ENCODE measurements around the gene FAM78B.

The FAM78B gene

GRCh38 chr1:166079276-166079675 is 87.5 kb downstream of the FAM78B start:
- no peaks in the 10 kb centered on the region for H3K36me3 Mint-ChIP-seq
- no peak overlapping the region for H3K27ac Mint-ChIP-seq

GRCh38 chr1:166073489-166073888 is 93.3 kb downstream of the FAM78B start:
- Mint-ChIP-seq H3K4me3 (no peak overlapping the region), H3K4me1 (no peaks in the 10 kb centered on the region)

More at GRCh38 chr1:166079276-166079675, 87.5 kb downstream of the FAM78B start:
- no peak overlapping the region for H3K4me3 Mint-ChIP-seq
- no peaks in the 10 kb centered on the region for H3K27me3 Mint-ChIP-seq
- no peaks in the 10 kb centered on the region for H3K9me3 Mint-ChIP-seq
- peaks cover 11% of the 10 kb centered on the region for H3K4me1 Mint-ChIP-seq

DNA sequence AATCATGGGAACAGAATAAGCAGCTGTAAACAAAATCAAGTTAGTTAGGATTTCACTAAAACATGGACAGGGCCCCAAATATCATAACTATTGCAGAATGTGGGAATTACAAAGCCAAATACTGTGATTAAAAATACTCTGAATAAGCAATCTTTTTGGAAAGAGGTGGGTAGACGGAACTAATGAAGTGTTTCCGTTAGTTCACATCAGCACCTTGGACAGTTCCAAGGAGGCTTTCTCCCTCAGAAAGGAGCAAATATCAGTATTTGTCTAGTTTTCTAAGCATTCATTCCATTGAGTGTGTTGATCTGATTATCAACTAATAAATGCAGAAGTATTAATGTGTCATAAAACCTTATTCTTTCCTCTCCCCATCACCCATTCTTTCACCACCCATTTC is 97.4 kb downstream of the FAM78B start:
- no peak overlapping the region for H3K4me3 Mint-ChIP-seq
- H3K27me3 Mint-ChIP-seq: no peaks in the 10 kb centered on the region
- H3K9me3 Mint-ChIP-seq: peaks cover 4% of the 10 kb centered on the region
- H3K36me3 Mint-ChIP-seq: no peaks in the 10 kb centered on the region
- H3K4me1 Mint-ChIP-seq: no peaks in the 10 kb centered on the region
- no peak overlapping the region for H3K27ac Mint-ChIP-seq

More at GRCh38 chr1:166073489-166073888, 93.3 kb downstream of the FAM78B start:
- Mint-ChIP-seq H3K9me3 (peaks cover 4% of the 10 kb centered on the region), H3K27ac (no peak overlapping the region), H3K27me3 (no peaks in the 10 kb centered on the region), H3K36me3 (no peaks in the 10 kb centered on the region)

GRCh38 chr1:166066107-166066506 is 100.7 kb downstream of the FAM78B start:
- Mint-ChIP-seq H3K4me3 (no peak overlapping the region), H3K9me3 (peaks cover 4% of the 10 kb centered on the region), H3K4me1 (no peaks in the 10 kb centered on the region), H3K27me3 (no peaks in the 10 kb centered on the region), H3K27ac (no peak overlapping the region), H3K36me3 (no peaks in the 10 kb centered on the region)

- Mint-ChIP-seq H3K9me3 (peaks cover 4% of the 10 kb centered on the region), H3K4me1 (no peaks in the 10 kb centered on the region), H3K36me3 (no peaks in the 10 kb centered on the region), H3K27ac (no peak overlapping the region), H3K27me3 (no peaks in the 10 kb centered on the region), H3K4me3 (no peak overlapping the region)
These were observed 101.8 kb downstream of the FAM78B start for GRCh38 chr1:166064951-166065350.

DNA sequence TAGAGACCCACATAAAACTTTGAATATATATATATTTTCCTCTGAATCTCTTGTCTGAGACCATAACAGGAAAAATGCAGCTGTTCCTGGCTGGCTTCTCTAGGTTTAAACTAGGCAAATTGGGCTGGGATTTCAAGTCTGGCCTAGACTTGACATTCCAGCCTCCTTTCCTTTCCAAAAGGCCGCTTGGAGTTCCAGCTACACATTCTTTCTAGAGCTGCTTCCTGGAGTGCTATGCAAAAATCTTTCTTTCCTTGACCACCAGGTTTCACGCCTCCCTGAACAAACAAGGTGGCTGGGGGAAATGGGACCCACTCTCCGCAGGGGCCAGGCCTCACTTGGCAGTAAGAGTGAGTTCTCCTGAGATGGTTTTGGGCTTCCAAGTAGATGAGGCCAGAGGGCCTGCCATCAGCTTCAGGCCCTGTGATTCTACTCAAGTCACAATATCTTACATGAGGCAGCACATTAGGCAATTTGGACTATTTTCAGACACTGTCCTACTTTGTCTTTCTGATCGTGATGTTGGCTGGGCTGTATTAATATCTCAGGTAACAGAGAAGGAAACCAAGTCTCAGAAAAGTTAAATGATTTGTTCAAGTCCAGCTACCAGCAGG is 102.4 kb downstream of the FAM78B start:
- Mint-ChIP-seq H3K27me3 (peaks cover 2% of the 10 kb centered on the region), H3K9me3 (no peaks in the 10 kb centered on the region), H3K27ac (no peak overlapping the region), H3K36me3 (no peaks in the 10 kb centered on the region), H3K4me3 (no peak overlapping the region), H3K4me1 (no peaks in the 10 kb centered on the region)

DNA sequence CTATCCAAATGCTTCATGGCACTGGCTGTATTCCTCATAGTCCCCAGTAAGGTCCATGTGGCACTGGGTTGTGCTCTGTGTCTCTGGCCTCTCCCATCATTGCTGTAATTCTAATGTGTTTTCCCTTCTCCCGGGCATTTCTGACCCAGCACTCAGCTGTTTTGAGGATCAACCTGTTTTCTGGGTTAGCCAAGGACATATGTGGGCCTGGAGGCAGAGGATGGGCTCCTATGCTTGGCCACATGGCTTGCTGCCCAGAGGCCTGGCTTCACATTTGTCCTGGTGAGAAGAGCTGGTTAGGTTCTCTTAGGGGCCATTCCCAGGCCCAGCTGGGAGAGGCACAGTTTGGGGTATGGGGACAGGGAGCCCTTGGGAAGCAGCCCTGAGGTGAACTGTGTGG is 103.1 kb downstream of the FAM78B start:
- no peaks in the 10 kb centered on the region for H3K36me3 Mint-ChIP-seq
- H3K27me3 Mint-ChIP-seq: peaks cover 7% of the 10 kb centered on the region
- H3K9me3 Mint-ChIP-seq: no peaks in the 10 kb centered on the region
- no peaks in the 10 kb centered on the region for H3K4me1 Mint-ChIP-seq
- H3K4me3 Mint-ChIP-seq: no peak overlapping the region
- H3K27ac Mint-ChIP-seq: no peak overlapping the region

GRCh38 chr1:166062421-166063070 is 104.3 kb downstream of the FAM78B start:
- Mint-ChIP-seq H3K36me3 (no peaks in the 10 kb centered on the region), H3K4me1 (no peaks in the 10 kb centered on the region), H3K9me3 (no peaks in the 10 kb centered on the region), H3K27me3 (peaks cover 8% of the 10 kb centered on the region), H3K4me3 (no peak overlapping the region), H3K27ac (no peak overlapping the region)

DNA sequence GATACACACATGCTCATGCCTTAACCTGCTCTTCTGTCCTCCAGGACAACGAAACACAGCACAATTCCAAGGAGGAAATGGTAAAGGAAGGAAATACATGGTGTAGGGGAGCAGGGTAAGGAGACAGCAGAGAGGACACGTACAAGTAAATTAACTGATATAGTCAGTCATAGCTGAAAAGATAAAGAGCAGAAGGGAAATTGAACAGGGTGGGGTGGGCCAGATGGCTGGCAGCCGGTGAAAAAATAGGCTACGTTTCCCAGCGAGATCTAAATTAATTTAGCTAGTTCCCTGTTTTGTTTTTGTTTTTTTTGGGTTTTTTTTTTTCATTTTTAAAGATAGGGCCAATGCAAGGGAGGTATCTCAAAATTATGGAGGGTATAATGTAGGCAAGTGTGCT is 109.2 kb downstream of the FAM78B start:
- H3K36me3 Mint-ChIP-seq: no peaks in the 10 kb centered on the region
- no peaks in the 10 kb centered on the region for H3K4me1 Mint-ChIP-seq
- no peak overlapping the region for H3K4me3 Mint-ChIP-seq
- H3K27me3 Mint-ChIP-seq: peaks cover 17% of the 10 kb centered on the region
- H3K9me3 Mint-ChIP-seq: no peaks in the 10 kb centered on the region
- H3K27ac Mint-ChIP-seq: no peak overlapping the region

DNA sequence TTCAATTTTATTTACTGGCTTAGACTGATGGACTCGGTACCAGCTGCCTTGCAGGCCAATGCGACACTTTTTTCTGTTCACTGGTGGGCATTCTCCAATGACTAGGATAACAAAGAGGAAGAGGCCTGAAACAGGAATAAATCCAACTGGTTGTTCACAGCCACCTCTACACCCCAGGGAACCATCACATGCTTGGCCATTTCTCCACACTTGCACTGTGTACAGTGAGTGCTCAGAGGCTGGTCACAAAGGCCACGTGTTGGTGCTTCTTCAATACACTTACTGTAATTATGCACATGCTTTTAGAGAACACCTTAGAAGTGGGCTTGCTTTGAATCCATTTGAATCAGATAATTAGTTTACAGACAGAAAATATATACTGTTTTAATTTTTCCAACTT is 113.4 kb downstream of the FAM78B start:
- no peaks in the 10 kb centered on the region for H3K9me3 Mint-ChIP-seq
- no peaks in the 10 kb centered on the region for H3K4me1 Mint-ChIP-seq
- H3K27ac Mint-ChIP-seq: no peak overlapping the region
- H3K36me3 Mint-ChIP-seq: no peaks in the 10 kb centered on the region
- peaks cover 10% of the 10 kb centered on the region for H3K27me3 Mint-ChIP-seq
- H3K4me3 Mint-ChIP-seq: no peak overlapping the region

- H3K9me3 Mint-ChIP-seq: no peaks in the 10 kb centered on the region
- H3K27ac Mint-ChIP-seq: no peak overlapping the region
- H3K27me3 Mint-ChIP-seq: peaks cover 10% of the 10 kb centered on the region
- no peaks in the 10 kb centered on the region for H3K4me1 Mint-ChIP-seq
- H3K36me3 Mint-ChIP-seq: no peaks in the 10 kb centered on the region
- H3K4me3 Mint-ChIP-seq: no peak overlapping the region
These were observed 126.4 kb downstream of the FAM78B start for GRCh38 chr1:166040202-166040997.

GRCh38 chr1:166039436-166040201 is 127.2 kb downstream of the FAM78B start:
- Mint-ChIP-seq H3K4me3 (no peak overlapping the region), H3K27ac (no peak overlapping the region), H3K9me3 (no peaks in the 10 kb centered on the region), H3K36me3 (no peaks in the 10 kb centered on the region), H3K4me1 (no peaks in the 10 kb centered on the region), H3K27me3 (peaks cover 10% of the 10 kb centered on the region)

DNA sequence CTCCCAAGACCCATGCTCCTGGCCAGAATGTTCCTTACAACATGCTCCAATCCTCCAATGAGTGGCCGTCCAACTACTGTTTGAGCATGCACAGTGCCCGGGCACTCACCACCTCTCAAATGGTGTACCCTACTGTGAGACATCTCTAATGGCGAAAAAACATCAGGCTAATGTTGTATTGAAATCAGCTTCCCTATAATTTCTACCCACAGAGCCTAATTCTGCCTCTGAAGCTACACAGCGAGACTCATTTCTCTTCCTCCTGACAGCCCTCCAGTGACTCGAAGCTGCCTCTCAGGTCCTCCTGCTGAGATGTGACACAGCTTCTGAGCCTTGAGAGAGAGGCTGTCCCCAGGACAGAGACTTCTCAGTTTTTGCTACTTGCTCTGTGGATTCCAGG is 130.7 kb downstream of the FAM78B start:
- H3K27me3 Mint-ChIP-seq: peaks cover 9% of the 10 kb centered on the region
- no peak overlapping the region for H3K4me3 Mint-ChIP-seq
- H3K4me1 Mint-ChIP-seq: no peaks in the 10 kb centered on the region
- no peak overlapping the region for H3K27ac Mint-ChIP-seq
- H3K9me3 Mint-ChIP-seq: no peaks in the 10 kb centered on the region
- no peaks in the 10 kb centered on the region for H3K36me3 Mint-ChIP-seq

DNA sequence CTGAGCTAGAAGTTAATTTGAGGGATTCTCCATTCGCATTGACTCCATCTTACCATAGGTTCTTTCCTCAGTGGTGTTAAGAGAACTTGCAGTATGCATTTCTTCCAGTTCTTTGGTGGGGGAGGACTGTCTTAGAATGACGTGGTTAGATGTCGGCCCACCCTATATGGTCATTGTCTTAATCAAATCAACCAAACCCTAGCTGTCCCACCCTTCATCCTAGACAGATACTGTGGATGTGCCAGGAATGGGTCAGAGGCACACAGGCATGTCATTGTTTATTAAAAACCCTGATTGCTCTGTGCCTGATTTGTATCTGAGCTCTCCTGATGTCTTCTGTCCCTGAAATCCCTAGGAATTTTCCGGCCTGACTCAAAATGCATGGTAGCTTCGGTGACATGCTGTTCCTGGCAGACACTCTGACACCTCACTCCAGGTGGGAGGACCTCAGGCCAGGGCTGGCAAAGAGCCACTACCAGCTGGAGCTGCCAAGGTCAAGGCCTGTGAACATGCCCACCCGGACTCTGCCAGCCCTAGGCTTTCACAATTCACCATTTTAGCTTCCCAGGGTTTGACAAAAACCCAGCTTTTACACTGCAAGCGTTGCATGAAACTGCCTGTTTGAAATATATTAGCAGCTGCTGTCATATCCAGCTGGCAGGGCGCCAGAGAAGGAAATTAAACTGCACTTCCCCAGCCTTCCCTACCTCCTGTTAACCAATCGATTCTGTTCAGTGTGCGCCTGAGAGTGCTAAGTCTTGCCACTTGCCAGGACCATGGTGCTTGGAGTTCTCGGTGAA is 134.0 kb downstream of the FAM78B start:
- H3K4me3 Mint-ChIP-seq: no peak overlapping the region
- no peak overlapping the region for H3K27ac Mint-ChIP-seq
- H3K36me3 Mint-ChIP-seq: no peaks in the 10 kb centered on the region
- peaks cover 14% of the 10 kb centered on the region for H3K27me3 Mint-ChIP-seq
- no peaks in the 10 kb centered on the region for H3K4me1 Mint-ChIP-seq
- H3K9me3 Mint-ChIP-seq: no peaks in the 10 kb centered on the region
